NK-92 (cell line): ENCODE data around the gene SEL1L.
A peak's percentile ranks its signal among the peaks of the same experiment; 100 is the strongest.
"Not testable (repeated sequence)": the region's sequence is repeated elsewhere in the genome, so short reads cannot be mapped to it uniquely, and the experiment has no call there.

Experiments used
- DNase-seq: peaks from one replicate; lab custom pipeline; 2025; ENCODE audit not compliant: unreplicated experiment; lab: John Stamatoyannopoulos, UW

SEL1L gene

DNA sequence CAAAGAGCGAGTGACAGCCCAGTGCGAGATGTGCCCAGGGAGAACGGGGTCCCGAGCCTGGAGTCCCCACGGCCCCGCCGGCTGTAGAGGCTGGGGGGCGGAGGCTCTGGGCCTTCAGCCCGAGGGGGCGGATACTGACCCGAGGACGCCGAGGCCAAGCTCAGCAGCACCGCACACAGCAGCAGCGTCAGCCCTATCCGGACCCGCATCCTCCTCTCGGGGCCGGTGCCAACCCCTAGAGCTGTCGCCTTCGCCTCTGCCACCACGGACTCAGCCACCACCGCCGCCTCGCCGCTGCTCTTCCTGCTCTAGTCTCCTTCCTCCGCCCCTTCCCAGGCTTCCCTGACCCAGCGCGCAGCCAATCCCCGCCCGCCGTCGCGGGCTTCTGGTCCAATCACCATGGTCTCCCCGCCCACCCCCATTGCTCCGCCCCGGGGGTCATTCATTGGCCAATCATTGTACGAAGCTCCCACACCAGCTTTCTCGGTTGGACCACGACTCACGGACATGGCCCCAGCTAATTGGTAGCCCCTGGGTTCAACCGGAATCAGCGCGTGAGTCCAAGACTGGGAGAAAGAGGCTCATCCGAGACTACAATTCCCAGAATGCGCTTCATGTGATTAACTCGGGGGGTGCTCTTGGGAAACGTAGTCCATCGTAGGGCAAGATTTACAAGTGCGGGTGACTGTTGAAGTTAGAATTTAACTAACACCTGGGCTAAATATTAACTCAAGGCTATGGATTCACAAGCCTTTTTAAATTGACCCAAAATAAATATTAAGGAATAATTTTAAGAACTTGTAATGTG, at the start of gene SEL1L:
Gene SEL1L (minus strand): TSS at position 318 of the 808 bp plus-strand sequence. CDS start 109 bp downstream, at position 209.
- DNase-seq = peak; percentile 95

GRCh38 chr14:81582420-81582819, 48.8 kb upstream of the SEL1L start:
- DNase-seq = no peak

DNA sequence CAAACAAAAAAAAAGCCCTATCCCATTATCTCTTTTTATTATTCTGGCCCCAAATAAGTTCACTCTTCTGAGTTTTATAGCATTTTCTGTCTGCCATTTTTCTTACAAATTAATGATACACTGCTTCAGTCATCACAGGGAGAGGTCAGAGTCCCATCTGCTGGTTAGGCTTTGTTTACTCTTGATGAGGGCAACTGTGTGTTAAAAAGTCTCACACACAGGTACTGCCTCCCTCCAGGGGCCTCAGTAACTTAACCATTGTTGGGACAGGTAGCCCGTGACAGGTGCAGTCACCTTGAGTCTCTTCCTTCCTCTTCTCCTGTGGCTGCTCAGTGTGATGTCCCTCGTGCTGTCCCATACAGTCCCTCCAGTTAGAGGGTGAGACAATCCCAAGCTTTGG, 45.5 kb upstream of the SEL1L start:
- no peak for DNase-seq

GRCh38 chr14:81571437-81571836, 37.8 kb upstream of the SEL1L start:
- DNase-seq = no peak

- no peak for DNase-seq
Observed at GRCh38 chr14:81567302-81567701, 33.6 kb upstream of the SEL1L start.

GRCh38 chr14:81565441-81566290, 32.0 kb upstream of the SEL1L start:
- DNase-seq = no peak

- DNase-seq = no peak
Observed at GRCh38 chr14:81562818-81563217, 29.2 kb upstream of the SEL1L start.

- DNase-seq = no peak
Observed at GRCh38 chr14:81561084-81561775, 27.6 kb upstream of the SEL1L start.

- DNase-seq = no peak
Observed at GRCh38 chr14:81559385-81559784, 25.7 kb upstream of the SEL1L start.

DNA sequence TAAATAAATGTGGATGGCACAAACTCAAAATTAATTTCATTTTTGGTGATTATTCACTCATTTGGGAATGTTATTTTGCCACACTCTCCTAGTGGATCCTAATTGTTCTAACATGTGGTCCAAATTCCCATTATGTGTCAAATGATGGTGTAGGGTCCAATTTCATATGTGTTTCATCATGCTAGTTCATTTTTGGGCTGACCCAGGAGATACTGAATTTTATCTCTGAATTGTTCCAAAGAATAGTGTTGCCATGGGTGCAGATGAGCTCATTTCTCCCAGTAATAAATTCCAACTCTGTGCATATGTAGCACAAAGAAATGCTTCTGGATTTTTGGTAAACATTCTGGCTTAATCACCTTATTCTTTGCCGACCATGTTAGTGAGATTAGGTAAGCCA, 23.5 kb upstream of the SEL1L start:
- no peak for DNase-seq

GRCh38 chr14:81555684-81556083, 22.0 kb upstream of the SEL1L start:
- DNase-seq = no peak

- no peak for DNase-seq
Observed at GRCh38 chr14:81555051-81555450, 21.4 kb upstream of the SEL1L start.

DNA sequence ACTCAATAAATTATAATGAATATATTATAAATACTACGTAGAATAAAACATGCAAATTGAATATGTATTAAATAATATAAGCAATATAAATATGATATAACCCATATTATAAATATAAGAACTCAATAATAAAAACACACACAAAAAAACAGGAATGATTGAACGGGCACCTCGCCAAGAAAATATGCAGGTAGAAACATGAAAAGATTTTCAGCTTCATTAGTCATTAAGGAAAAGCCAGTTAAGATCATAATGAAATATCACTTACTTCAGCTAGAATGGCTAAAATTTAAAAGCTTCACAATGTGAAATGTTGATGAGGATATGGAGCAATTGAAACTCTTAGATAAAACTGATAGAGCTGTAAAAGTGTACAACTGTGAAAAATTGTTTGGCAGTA, 17.8 kb upstream of the SEL1L start:
- DNase-seq = no peak

DNA sequence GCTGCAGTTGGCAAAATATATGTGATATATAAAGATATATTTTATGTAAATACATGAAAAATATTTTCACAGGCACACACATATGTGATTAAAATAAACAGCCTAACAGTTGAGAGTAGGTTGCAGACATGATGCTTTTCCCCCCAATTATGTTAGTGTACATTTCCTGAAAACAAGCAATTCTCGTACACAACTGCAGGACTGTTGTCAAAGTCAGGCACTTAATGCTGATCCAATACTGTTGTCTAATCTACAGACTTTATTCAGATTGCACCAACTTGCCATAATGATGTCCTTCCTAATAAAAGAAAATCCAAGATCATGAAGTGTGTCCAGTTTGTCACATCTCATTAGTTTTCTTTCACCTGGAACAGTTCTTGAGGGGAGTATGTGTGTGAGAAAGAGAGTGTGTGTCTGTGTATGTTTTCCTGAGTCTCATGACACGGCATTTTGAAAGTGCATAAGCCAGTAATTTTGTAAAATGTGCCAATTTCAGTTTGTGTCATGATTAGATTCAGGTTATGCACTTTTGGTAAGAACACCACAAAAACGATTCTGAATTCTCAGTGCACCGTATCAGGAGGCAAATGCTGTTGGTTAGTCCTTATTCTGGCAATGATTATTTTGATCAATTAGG, 16.5 kb upstream of the SEL1L start:
- DNase-seq = no peak

GRCh38 chr14:81541206-81541605, 7.6 kb upstream of the SEL1L start:
- not testable (repeated sequence) for DNase-seq

DNA sequence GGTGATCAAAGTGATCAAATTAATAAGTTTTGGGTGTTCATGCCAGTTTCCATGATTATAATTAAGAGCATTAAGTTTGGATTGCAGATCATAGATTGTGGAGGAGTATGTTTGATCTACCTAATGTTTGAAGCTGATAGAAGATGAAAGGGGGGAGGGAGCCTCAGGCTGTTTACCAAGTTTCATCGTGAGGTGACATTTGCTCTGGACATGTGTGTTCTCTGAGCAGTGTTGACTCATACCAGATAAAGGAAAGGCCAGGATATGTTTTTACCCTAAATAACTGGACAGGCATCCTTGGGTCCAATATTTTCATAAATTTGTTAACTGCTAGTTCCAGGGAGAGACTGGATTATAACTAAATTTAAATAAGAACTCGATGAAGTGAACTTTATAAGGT, 3.5 kb upstream of the SEL1L start:
- DNase-seq = no peak

- no peak for DNase-seq
Observed at GRCh38 chr14:81536241-81536771, 2.7 kb upstream of the SEL1L start.

DNA sequence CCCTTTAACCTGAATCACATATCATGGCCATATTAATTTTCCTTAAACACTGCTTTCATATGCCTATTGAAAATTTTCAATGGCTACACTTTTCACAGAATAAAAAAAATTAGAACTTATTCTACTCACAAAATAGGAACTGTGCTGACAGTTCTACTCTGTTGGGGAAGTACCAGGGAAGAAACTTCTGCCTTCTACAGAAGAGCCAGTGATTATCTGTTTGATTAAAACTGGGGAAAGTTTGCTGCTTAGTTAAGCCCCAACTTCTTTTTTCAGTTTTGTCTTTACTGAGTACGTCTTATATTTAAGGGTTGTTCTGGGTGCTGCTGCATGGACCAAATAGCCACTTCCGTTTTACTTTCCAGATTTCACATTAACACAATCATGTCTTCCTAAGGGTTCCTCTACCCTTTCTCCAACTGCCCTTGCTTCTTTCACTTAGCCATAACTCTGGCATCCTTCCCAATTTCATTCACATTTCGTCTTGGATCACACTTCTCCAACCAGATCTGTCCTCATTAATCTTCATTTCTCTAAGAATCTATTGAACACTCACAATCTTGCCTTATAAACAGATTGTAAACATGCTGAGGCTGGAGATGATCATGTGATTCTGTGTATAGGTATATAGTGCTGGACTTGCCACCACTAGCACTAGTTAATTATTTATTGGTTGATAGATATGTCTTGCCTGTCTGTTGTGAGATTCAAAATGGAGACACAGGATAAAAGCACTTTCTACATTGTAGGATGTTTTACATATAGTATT, 1.9 kb upstream of the SEL1L start:
- no peak for DNase-seq

- DNase-seq = no peak
Observed at GRCh38 chr14:81534510-81535074, 939 bp upstream of the SEL1L start.

GRCh38 chr14:81533212-81533535, 479 bp downstream of the SEL1L start:
- no peak for DNase-seq
